ENCODE measurements around the gene HPCA.

HPCA gene

GRCh38 chr1:32898958-32899357 is 12.7 kb downstream of the HPCA start:
- no peak overlapping the region for H3K4me3 ChIP-seq (replicated peaks; ENCODE audit: low read depth, low read length)
- DNase-seq (ENCODE audit: extremely low read depth, low read depth), result no peak
- no peak for TF ChIP-seq CTCF (IDR thresholded peaks at IDR 0.05; ENCODE audit: low read depth, low read length, missing control alignments)

GRCh38 chr1:32899586-32900296 is 13.4 kb downstream of the HPCA start:
- DNase-seq (ENCODE audit: extremely low read depth, low read depth), result no peak
- no peak for TF ChIP-seq CTCF (IDR thresholded peaks at IDR 0.05; ENCODE audit: low read depth, low read length, missing control alignments)
- H3K4me3 ChIP-seq (replicated peaks; ENCODE audit: low read depth, low read length), result no peak overlapping the region

- peak overlapping the region; percentile 36 for H3K4me3 ChIP-seq (replicated peaks; ENCODE audit: low read depth, low read length)
- TF ChIP-seq CTCF (IDR thresholded peaks at IDR 0.05; ENCODE audit: low read depth, low read length, missing control alignments), result no peak
- no peak for DNase-seq (ENCODE audit: extremely low read depth, low read depth)
Measured at GRCh38 chr1:32900371-32900955, 14.2 kb downstream of the HPCA start.

GRCh38 chr1:32900956-32901822 is 14.9 kb downstream of the HPCA start, which contains the start of gene TMEM54:
Gene TMEM54 (minus strand): TSS chr1:32901389. CDS start chr1:32901238, 151 bp downstream.
- peak within 1 kb of the TSS; percentile 40 for H3K4me3 ChIP-seq (replicated peaks; ENCODE audit: low read depth, low read length)
- TF ChIP-seq CTCF (IDR thresholded peaks at IDR 0.05; ENCODE audit: low read depth, low read length, missing control alignments), result no peak
- no peak for DNase-seq (ENCODE audit: extremely low read depth, low read depth)

- H3K4me3 ChIP-seq (replicated peaks; ENCODE audit: low read depth, low read length), result peak overlapping the region; percentile 40
- no peak for TF ChIP-seq CTCF (IDR thresholded peaks at IDR 0.05; ENCODE audit: low read depth, low read length, missing control alignments)
- no peak for DNase-seq (ENCODE audit: extremely low read depth, low read depth)
Measured at GRCh38 chr1:32901823-32902534, 15.7 kb downstream of the HPCA start.

- no peak overlapping the region for H3K4me3 ChIP-seq (replicated peaks; ENCODE audit: low read depth, low read length)
- TF ChIP-seq CTCF (IDR thresholded peaks at IDR 0.05; ENCODE audit: low read depth, low read length, missing control alignments), result no peak
- DNase-seq (ENCODE audit: extremely low read depth, low read depth), result no peak
Measured at GRCh38 chr1:32902535-32902920, 16.2 kb downstream of the HPCA start.

Data from HFF-Myc (cell line).